ENCODE data around the gene ART4. TPM values are rescaled to one million over a fixed set of nuclear protein-coding genes. Genes with fewer than 3 reads are reported as not detected.

The ART4 gene
- total RNA-seq, 1 donor from 2014 or later, result 0.22 TPM

DNA sequence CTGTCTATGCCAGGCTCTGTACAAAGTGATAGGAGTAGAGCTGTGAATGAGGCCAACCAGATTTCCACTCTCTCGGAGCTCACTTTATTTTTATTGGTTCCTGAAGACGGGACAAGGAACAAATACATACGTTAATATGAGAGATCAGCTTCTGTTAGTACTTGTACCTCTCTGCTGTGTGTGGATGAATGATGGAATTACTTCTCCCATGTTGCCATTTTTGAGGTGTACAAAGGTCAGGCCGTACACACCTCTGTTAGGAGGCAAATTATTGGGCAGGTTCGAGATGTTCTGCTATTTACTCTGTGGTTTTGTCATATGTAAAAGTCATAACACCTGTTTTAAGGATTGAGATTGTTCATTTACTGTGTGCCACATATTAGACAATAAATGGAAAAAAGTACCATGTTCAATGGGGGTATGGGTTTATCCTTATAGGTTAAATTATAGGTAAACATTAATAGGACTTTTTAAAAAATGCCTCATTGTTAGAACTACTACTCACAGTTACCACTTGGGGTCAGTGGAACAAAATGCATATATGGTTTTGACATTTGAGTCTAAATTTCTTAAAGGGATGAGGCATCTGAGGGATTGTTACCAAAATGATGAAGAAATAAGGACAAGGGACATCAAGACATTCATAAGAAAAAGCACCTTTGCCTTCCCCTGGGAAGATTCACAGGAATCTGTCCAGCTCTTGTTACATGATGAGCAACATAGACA is 66.9 kb downstream of the ART4 start:
- H3K4me1 Mint-ChIP-seq (ENCODE audit: unreplicated experiment), result peaks cover 29% of the 10 kb centered on the region
- TF ChIP-seq, protein P1, sequence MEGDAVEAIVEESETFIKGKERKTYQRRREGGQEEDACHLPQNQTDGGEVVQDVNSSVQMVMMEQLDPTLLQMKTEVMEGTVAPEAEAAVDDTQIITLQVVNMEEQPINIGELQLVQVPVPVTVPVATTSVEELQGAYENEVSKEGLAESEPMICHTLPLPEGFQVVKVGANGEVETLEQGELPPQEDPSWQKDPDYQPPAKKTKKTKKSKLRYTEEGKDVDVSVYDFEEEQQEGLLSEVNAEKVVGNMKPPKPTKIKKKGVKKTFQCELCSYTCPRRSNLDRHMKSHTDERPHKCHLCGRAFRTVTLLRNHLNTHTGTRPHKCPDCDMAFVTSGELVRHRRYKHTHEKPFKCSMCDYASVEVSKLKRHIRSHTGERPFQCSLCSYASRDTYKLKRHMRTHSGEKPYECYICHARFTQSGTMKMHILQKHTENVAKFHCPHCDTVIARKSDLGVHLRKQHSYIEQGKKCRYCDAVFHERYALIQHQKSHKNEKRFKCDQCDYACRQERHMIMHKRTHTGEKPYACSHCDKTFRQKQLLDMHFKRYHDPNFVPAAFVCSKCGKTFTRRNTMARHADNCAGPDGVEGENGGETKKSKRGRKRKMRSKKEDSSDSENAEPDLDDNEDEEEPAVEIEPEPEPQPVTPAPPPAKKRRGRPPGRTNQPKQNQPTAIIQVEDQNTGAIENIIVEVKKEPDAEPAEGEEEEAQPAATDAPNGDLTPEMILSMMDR (conservative IDR thresholded peaks at IDR 0.05), result peak; percentile 55
- H3K27me3 Mint-ChIP-seq, result peaks cover 8% of the 10 kb centered on the region
- H3K36me3 Mint-ChIP-seq, result peaks cover 20% of the 10 kb centered on the region
- H3K9me3 Mint-ChIP-seq, result no peaks in the 10 kb centered on the region
- H3K4me3 Mint-ChIP-seq, result peak overlapping the region; percentile 98
- DNase-seq (ENCODE audit: extremely low spot score, unreplicated experiment), result no peak
- H3K27ac Mint-ChIP-seq, result peak overlapping the region; percentile 98

DNA sequence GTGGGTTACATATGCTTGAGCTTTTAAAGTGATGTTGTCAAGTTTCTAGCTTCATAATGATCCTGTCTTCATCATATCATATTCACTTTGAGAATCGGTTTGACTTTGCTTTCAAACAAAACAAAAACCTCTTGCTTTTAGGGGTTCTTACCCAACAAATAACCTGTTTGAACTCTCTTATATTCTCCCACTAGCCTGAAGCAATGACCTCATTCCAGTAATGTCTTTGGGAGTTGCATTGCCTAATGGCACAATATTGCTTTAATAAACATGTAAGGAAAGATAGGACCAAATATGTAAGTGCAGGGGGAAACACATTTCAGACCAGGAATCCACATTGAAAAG is 67.7 kb downstream of the ART4 start:
- Mint-ChIP-seq H3K27ac (peak overlapping the region; percentile 98), H3K4me1 (ENCODE audit: unreplicated experiment) (peaks cover 29% of the 10 kb centered on the region), H3K27me3 (peaks cover 13% of the 10 kb centered on the region), H3K9me3 (no peaks in the 10 kb centered on the region), H3K36me3 (peaks cover 25% of the 10 kb centered on the region), H3K4me3 (peak overlapping the region; percentile 98)
- TF ChIP-seq, protein P1 (conservative IDR thresholded peaks at IDR 0.05), result no peak
- DNase-seq (ENCODE audit: extremely low spot score, unreplicated experiment), result no peak

Other genes with a start within 250 kb of the ART4 start
- 2.1 and 21.2 TPM in 2 replicates for gene GUCY2C, start 146.9 kb downstream of the ART4 start, total RNA-seq (ENCODE audit: low replicate concordance)
- 86.3 and 134 TPM in 2 replicates for gene WBP11, start 40.0 kb downstream of the ART4 start, total RNA-seq (ENCODE audit: low replicate concordance)
- gene C12orf60, start 39.9 kb downstream of the ART4 start, total RNA-seq (ENCODE audit: low replicate concordance), result 1.9 and 2.7 TPM in 2 replicates
- not detected in 2 replicates for gene SMCO3, start 29.3 kb downstream of the ART4 start, total RNA-seq (ENCODE audit: low replicate concordance)
- 5.4 and 41.1 TPM in 2 replicates for gene MGP, start 42.3 kb upstream of the ART4 start, total RNA-seq (ENCODE audit: low replicate concordance)
- gene ERP27, start 95.0 kb upstream of the ART4 start, total RNA-seq (ENCODE audit: low replicate concordance), result 12.4 and 42.3 TPM in 2 replicates
- gene ARHGDIB, start 118.1 kb upstream of the ART4 start, total RNA-seq (ENCODE audit: low replicate concordance), result 17.0 and 60.8 TPM in 2 replicates
- not detected in 2 replicates for gene PDE6H, start 129.5 kb upstream of the ART4 start, total RNA-seq (ENCODE audit: low replicate concordance)

Data from type B pancreatic cell (in vitro differentiated cells).